ENCODE data around the gene SETD3.

Gene SETD3

DNA sequence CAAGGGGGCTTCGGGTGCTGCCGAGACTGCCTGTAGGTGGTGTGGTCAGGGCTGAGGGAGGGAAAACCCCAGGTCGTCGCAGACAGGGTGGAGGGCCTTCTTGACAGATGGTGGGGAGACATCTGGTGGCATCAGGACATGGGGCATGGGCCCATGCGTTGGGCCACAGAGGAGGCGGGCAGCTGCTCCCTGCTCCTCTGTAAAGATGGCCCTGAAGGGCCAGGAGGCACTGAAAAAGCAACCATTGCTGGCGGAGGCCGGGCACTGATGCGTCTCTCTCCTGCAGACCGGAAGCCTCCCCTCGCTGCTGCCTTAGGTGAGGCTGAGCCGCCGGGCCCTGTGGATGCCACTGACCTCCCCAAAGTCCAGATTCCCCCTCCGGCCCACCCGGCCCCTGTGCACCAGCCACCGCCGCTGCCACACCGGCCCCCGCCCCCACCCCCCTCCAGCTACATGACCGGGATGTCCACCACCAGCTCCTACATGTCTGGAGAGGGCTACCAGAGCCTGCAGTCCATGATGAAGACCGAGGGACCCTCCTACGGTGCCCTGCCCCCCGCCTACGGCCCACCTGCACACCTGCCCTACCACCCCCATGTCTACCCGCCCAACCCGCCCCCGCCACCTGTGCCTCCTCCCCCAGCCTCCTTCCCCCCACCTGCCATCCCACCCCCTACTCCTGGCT is 29.4 kb upstream of the SETD3 start:
- no peak overlapping the region for H3K27ac ChIP-seq (ENCODE audit: low read depth, low read length, severe bottlenecking)

DNA sequence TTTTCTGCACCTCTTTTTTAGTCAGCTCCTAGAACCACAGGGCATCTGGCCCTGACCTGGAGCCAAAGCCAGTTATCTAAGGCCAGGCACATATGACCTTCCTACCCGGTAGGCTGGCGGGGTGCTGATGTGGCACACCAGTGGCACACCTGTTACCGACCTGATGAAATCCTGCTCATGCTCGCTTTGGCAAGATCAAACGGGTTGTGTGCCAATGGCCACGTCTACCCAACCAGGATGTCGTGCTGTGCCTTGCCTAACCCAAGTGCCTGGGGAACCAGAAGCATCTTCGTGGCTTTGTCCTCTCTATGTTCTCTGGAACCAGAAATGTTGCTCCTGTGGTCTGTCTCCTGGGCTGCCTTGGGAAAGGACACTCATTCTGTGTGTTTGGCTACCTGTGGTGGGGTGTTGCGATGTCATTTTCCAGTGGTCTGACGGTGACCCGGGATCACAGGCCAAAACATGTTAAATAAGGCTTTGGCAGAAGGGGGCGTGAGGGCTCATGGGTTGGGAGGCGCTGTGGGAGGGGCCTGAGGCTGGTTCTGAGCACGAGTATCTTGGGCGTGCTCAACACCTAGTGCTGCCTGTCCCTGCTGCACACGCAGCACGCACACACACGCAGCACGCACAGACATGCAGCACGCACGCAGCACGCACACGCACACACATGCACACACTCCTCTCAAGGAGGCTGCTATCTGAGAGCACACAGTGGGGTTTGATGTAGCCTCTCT is 28.4 kb upstream of the SETD3 start:
- H3K9me3 ChIP-seq (ENCODE audit: control insufficient read depth, low read length), result no peaks in the 10 kb centered on the region
- no peak overlapping the region for H3K4me3 ChIP-seq (ENCODE audit: extremely low read depth, insufficient read depth, low read length, poor library complexity, severe bottlenecking)
- 88 to 95% methylated on average over 19 to 22 of the region's 23 CpGs for WGBS, 2 experiments (ENCODE audit: insufficient coverage in 2 of 2)
- no peaks in the 10 kb centered on the region for H3K4me1 ChIP-seq (ENCODE audit: control insufficient read depth, insufficient read depth, low read length, poor library complexity, severe bottlenecking)
- no peak overlapping the region for H3K27ac ChIP-seq (ENCODE audit: low read depth, low read length, severe bottlenecking)
- peaks cover 87% of the 10 kb centered on the region for H3K36me3 ChIP-seq (ENCODE audit: control insufficient read depth, insufficient read depth, low read length)

More for the DNA sequence above, 29.4 kb upstream of the SETD3 start:
- Histone ChIP-seq H3K4me1 (ENCODE audit: control insufficient read depth, insufficient read depth, low read length, poor library complexity, severe bottlenecking) (no peaks in the 10 kb centered on the region), H3K9me3 (ENCODE audit: control insufficient read depth, low read length) (no peaks in the 10 kb centered on the region), H3K36me3 (ENCODE audit: control insufficient read depth, insufficient read depth, low read length) (peaks cover 87% of the 10 kb centered on the region), H3K4me3 (ENCODE audit: extremely low read depth, insufficient read depth, low read length, poor library complexity, severe bottlenecking) (no peak overlapping the region)
- 95 to 96% methylated on average over 11 to 14 of the region's 27 CpGs for WGBS, 2 experiments (ENCODE audit: insufficient coverage in 2 of 2)

DNA sequence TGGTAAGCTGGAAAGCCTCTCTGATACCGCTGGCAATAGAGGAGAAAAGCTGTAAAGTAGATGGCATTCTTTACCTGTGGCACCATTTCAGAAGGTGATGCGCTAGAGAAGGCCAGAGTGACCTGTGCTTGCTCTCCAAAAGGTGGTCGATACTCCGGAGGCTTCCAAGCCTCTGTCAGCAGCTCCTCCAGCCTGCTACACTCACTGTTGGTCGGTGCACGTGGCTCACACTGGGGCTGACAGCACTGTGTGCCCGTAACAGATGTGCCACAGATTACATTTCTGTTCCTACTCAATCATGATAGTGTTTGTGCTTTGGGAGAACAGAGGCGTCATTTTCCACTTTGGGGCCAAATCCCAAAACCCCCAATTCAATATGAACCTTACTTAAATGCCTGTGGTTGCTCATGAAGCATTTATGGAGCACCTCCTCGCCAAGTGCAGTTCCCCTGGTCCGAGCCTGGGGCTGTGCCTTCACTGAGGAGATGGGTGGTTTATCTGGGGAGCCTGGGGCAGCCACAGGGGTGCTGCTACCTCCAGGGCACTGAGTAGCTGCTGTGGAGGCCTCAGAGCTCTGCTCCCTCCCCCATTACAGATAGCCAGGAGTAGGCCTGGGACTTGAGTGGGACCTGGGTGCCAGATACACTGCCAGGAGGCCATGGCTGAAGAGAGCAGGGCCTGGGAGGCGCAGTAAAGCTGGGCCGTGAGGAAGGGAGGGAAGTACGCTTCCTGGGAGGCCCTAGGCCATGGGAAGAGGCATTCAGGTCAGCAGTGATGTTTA is 27.4 kb upstream of the SETD3 start:
- Histone ChIP-seq H3K27ac (ENCODE audit: low read depth, low read length, severe bottlenecking) (no peak overlapping the region), H3K36me3 (ENCODE audit: control insufficient read depth, insufficient read depth, low read length) (peaks cover 89% of the 10 kb centered on the region), H3K4me1 (ENCODE audit: control insufficient read depth, insufficient read depth, low read length, poor library complexity, severe bottlenecking) (no peaks in the 10 kb centered on the region), H3K4me3 (ENCODE audit: extremely low read depth, insufficient read depth, low read length, poor library complexity, severe bottlenecking) (no peak overlapping the region), H3K9me3 (ENCODE audit: control insufficient read depth, low read length) (no peaks in the 10 kb centered on the region)
- WGBS, 2 experiments (ENCODE audit: insufficient coverage in 2 of 2), result 92 to 96% methylated on average over 8 to 12 of the region's 13 CpGs

DNA sequence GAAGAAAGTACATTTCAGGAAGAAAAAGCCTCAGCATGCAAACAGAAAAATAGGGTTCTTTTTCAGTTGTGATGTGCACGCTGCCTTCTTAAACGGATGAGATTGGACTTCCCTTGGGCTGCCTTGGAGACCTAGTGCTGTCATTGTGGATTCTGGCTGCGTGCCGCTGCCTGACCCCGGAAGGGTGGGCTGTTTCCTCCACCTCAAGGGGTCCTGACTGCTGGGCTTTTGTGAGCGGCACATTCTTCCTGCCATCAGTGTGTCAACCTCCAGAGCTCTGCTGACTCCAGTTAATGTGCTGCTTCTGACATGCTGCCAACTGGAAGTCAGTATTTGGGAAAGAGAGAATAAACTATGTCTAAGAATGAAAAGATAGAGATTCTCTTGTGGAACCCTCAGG is 25.6 kb upstream of the SETD3 start:
- H3K9me3 ChIP-seq (ENCODE audit: control insufficient read depth, low read length), result no peaks in the 10 kb centered on the region
- H3K4me1 ChIP-seq (ENCODE audit: control insufficient read depth, insufficient read depth, low read length, poor library complexity, severe bottlenecking), result no peaks in the 10 kb centered on the region
- no peak overlapping the region for H3K27ac ChIP-seq (ENCODE audit: low read depth, low read length, severe bottlenecking)
- H3K4me3 ChIP-seq (ENCODE audit: extremely low read depth, insufficient read depth, low read length, poor library complexity, severe bottlenecking), result no peak overlapping the region
- 97% methylated on average over 6 of the region's 6 CpGs for WGBS, 2 experiments (ENCODE audit: insufficient coverage in 2 of 2)
- peaks cover 89% of the 10 kb centered on the region for H3K36me3 ChIP-seq (ENCODE audit: control insufficient read depth, insufficient read depth, low read length)

DNA sequence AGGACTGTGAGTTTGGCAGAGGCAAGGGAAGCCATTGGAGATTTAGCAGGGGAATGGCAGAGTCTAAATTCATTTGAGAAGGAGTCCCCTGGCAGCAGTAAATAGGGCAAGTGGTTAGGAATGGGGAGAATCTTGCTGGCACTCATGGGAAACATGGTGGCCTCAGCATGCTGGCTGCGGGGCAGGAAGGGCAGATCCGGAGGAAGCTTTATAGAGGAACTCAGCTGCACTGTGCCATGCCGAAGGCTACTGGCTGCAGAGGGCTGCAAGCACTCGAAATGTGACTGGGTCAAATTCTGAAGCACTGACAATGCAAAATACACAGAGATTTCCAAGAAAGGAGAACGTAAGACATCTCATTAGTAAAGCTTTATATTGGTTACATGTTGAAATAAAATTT is 24.4 kb upstream of the SETD3 start:
- Histone ChIP-seq H3K27ac (ENCODE audit: low read depth, low read length, severe bottlenecking) (no peak overlapping the region), H3K36me3 (ENCODE audit: control insufficient read depth, insufficient read depth, low read length) (peaks cover 92% of the 10 kb centered on the region), H3K4me3 (ENCODE audit: extremely low read depth, insufficient read depth, low read length, poor library complexity, severe bottlenecking) (no peak overlapping the region), H3K9me3 (ENCODE audit: control insufficient read depth, low read length) (no peaks in the 10 kb centered on the region), H3K4me1 (ENCODE audit: control insufficient read depth, insufficient read depth, low read length, poor library complexity, severe bottlenecking) (no peaks in the 10 kb centered on the region)
- 82 to 98% methylated on average over 2 to 4 of the region's 5 CpGs for WGBS, 2 experiments (ENCODE audit: insufficient coverage in 2 of 2)

DNA sequence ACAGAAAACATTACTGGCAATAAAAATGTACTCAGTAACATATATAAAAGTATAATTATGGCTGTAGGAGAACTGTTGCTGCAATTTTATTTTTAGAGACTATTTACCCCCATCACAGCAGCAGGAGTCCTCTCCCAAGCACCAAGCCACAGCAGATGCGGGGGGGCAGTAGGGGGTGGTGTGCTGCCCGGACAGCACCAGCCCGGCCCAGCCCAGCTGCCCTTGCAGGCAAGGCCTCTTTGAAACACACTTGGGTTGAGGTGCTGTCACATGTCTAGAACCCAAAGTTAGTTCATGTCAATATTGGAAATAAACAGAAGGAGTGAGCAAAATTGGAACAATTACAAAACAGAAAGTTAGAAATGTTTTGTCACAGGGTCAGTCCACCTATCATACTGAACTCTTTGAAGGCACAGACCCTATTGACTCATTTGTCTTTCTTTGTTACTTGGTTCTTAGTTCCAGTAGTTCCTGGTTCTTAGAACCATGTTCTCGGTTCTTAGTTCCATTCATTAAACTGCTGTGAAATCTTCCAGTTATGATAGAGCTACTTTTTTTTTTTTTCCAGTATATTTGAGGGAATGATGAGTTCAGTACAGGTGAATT is 23.3 kb upstream of the SETD3 start:
- no peaks in the 10 kb centered on the region for H3K9me3 ChIP-seq (ENCODE audit: control insufficient read depth, low read length)
- WGBS, 2 experiments (ENCODE audit: insufficient coverage in 2 of 2), result 100% methylated on average over 1 to 3 of the region's 4 CpGs
- H3K4me3 ChIP-seq (ENCODE audit: extremely low read depth, insufficient read depth, low read length, poor library complexity, severe bottlenecking), result no peak overlapping the region
- H3K36me3 ChIP-seq (ENCODE audit: control insufficient read depth, insufficient read depth, low read length), result peaks cover 93% of the 10 kb centered on the region
- no peak overlapping the region for H3K27ac ChIP-seq (ENCODE audit: low read depth, low read length, severe bottlenecking)
- no peaks in the 10 kb centered on the region for H3K4me1 ChIP-seq (ENCODE audit: control insufficient read depth, insufficient read depth, low read length, poor library complexity, severe bottlenecking)

DNA sequence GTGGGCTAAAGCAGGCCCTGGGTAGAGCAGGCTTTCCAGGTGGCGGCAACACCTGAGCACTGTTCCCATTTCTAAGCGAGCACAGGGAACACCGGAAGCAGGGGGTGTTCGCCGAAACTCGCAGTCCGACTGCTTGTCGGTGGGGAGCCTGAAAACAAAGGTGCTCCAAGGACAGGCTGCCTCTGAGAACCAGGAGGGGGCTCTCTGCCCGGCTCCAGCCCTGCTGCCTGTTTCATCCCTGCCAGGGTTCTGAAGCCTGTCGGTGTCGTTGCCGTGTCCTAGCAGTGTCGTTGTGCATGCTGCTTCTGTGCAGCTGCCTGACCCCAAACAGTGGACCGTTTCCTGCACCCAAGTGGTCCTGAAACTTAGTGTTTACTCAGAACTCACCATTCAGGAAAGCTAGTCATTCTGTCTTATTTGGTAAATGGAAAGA is 22.3 kb upstream of the SETD3 start:
- H3K4me3 ChIP-seq (ENCODE audit: extremely low read depth, insufficient read depth, low read length, poor library complexity, severe bottlenecking), result no peak overlapping the region
- peak overlapping the region; percentile 19 for H3K27ac ChIP-seq (ENCODE audit: low read depth, low read length, severe bottlenecking)
- H3K9me3 ChIP-seq (ENCODE audit: control insufficient read depth, low read length), result no peaks in the 10 kb centered on the region
- H3K4me1 ChIP-seq (ENCODE audit: control insufficient read depth, insufficient read depth, low read length, poor library complexity, severe bottlenecking), result no peaks in the 10 kb centered on the region
- peaks cover 93% of the 10 kb centered on the region for H3K36me3 ChIP-seq (ENCODE audit: control insufficient read depth, insufficient read depth, low read length)
- WGBS, 2 experiments (ENCODE audit: insufficient coverage in 2 of 2), result 79 to 89% methylated on average over 13 to 14 of the region's 14 CpGs

DNA sequence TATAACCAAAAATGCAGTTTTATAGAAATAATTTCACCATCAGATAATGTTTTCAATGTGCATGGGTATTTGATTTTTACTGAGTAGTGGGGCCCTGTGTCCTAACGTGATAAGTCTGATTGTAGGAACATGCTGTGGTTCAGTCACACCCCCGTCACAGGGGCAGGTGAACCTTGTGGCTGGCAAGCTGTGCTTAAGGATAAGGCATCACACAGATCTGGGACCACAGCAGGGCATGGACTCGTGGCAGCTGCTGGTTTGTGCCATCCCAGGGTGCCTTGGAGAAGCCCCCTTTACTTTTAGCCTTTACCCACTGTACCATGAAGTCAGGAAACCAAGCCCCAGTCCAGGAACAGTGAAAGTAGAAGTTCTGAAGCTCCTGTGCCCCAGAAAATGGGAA is 17.2 kb upstream of the SETD3 start:
- no peaks in the 10 kb centered on the region for H3K4me1 ChIP-seq (ENCODE audit: control insufficient read depth, insufficient read depth, low read length, poor library complexity, severe bottlenecking)
- no peak overlapping the region for H3K4me3 ChIP-seq (ENCODE audit: extremely low read depth, insufficient read depth, low read length, poor library complexity, severe bottlenecking)
- 100% methylated on average over 3 of the region's 3 CpGs for WGBS, 2 experiments (ENCODE audit: insufficient coverage in 2 of 2)
- H3K36me3 ChIP-seq (ENCODE audit: control insufficient read depth, insufficient read depth, low read length), result peaks cover 87% of the 10 kb centered on the region
- H3K27ac ChIP-seq (ENCODE audit: low read depth, low read length, severe bottlenecking), result no peak overlapping the region
- no peaks in the 10 kb centered on the region for H3K9me3 ChIP-seq (ENCODE audit: control insufficient read depth, low read length)

DNA sequence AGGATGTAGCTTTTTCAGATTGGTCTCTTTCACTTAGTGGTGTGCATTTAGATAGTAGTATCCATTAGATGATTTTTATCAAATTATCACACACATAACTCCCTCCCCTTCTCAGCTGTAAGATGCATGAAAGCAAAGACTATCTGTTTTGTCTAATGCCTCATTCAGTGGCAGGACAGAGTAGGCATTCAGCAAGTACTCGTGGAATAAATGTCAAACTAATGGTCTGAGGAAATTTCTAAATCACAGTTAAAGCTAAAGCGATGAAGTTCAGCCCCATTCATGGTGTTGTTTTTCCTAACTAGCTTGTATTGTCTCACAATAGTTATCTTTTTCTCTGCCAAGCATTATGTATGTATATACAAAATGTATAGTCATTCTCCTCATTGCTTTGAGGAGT is 16.7 kb upstream of the SETD3 start:
- H3K27ac ChIP-seq (ENCODE audit: low read depth, low read length, severe bottlenecking), result no peak overlapping the region
- no peak overlapping the region for H3K4me3 ChIP-seq (ENCODE audit: extremely low read depth, insufficient read depth, low read length, poor library complexity, severe bottlenecking)
- no peaks in the 10 kb centered on the region for H3K4me1 ChIP-seq (ENCODE audit: control insufficient read depth, insufficient read depth, low read length, poor library complexity, severe bottlenecking)
- 96 to 100% methylated on average over 1 to 2 of the region's 2 CpGs for WGBS, 2 experiments (ENCODE audit: insufficient coverage in 2 of 2)
- no peaks in the 10 kb centered on the region for H3K9me3 ChIP-seq (ENCODE audit: control insufficient read depth, low read length)
- peaks cover 87% of the 10 kb centered on the region for H3K36me3 ChIP-seq (ENCODE audit: control insufficient read depth, insufficient read depth, low read length)

DNA sequence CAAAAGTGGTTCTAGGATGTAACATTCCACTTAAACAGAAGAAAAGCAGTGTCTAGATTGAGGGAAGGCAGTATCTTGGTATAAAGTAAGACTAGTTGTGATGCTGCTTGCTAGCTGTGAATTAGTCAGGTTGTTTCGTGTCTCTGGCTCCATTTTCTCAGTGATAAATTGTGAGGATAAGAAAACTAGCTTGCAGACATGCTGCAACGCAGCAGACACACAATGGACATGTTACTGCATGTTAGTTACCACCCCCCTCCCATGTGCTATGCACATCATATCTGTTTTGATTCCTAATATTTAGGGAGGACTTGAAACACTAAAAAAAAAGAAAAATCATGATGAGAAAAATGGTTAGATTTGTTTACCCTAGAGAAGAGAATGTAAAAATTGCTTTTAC is 3.4 kb upstream of the SETD3 start:
- Histone ChIP-seq H3K36me3 (ENCODE audit: control insufficient read depth, insufficient read depth, low read length) (no peaks in the 10 kb centered on the region), H3K9me3 (ENCODE audit: control insufficient read depth, low read length) (no peaks in the 10 kb centered on the region), H3K27ac (ENCODE audit: low read depth, low read length, severe bottlenecking) (no peak overlapping the region), H3K4me3 (ENCODE audit: extremely low read depth, insufficient read depth, low read length, poor library complexity, severe bottlenecking) (no peak overlapping the region), H3K4me1 (ENCODE audit: control insufficient read depth, insufficient read depth, low read length, poor library complexity, severe bottlenecking) (peaks cover 23% of the 10 kb centered on the region)
- 83% methylated on average over 1 of the region's 2 CpGs; no CpG with 5 or more reads in 1 of the 2 experiments for WGBS, 2 experiments (ENCODE audit: insufficient coverage in 2 of 2)

All from mesodermal cell (in vitro differentiated cells).